ENCODE measurements around the gene HTR3C.
"Not testable (repeated sequence)": the region's sequence is repeated elsewhere in the genome, so short reads cannot be mapped to it uniquely, and the experiment has no call there.

Gene HTR3C

GRCh38 chr3:184031187-184031792, 21.6 kb upstream of the HTR3C start, which contains the start of gene HTR3D:
HTR3D (plus strand) TSS chr3:184031742; CDS start chr3:184031742, 0 bp downstream.
- DNase-seq, result no peak

- DNase-seq, result no peak
Measured at GRCh38 chr3:184037816-184038215, 15.0 kb upstream of the HTR3C start.

DNA sequence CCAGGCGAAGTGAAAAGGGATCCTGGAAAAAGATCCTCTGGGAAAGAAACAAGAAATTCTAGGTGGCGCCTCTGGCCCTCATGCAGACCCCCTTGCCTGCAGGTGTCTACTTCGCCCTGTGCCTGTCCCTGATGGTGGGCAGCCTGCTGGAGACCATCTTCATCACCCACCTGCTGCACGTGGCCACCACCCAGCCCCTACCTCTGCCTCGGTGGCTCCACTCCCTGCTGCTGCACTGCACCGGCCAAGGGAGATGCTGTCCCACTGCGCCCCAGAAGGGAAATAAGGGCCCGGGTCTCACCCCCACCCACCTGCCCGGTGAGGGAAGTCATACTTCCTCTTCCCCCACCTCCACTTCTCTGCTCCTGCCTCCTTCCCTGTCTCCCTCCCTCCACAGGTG, 14.5 kb upstream of the HTR3C start:
- DNase-seq, result not testable (repeated sequence)

DNA sequence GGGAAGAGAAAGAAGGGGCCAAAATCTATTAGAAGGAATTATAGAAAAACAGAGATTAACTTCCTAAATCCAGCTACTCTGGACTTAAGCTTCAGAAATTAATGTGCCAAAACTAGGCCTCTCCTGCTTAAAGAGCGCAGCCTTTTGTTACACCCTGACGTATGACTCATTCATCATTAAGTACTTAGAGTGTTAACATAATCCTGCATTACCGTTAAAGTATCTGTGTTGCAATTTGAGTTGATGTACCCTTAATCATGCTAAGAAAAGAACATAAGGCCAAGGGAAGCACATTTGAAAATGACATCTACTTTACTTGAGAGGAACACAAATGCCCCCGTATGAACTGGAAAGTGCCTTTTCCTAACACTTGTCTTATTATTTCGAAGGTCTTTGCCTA, 13.4 kb upstream of the HTR3C start:
- no peak for DNase-seq

DNA sequence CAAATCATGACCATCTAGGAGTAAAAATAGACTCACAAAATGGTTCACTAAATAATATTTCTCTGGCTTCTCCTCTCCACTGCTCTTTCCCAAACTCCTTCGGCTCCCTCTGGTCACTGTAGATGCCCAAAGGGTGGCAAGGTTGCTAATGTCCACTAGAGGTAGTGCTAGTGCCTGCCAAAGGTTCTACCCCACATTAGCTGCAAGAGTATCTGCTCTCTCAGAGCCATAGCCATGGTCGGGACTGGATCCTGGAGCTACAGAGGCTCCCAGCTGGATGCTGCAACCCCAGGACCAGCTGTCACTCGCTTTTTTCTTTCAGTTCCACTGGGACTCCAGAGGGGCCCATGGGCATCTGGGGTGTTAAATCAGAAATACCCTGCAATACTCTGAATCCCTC, 12.8 kb upstream of the HTR3C start:
- DNase-seq, result no peak

GRCh38 chr3:184042617-184043016, 10.2 kb upstream of the HTR3C start:
- DNase-seq, result no peak

DNA sequence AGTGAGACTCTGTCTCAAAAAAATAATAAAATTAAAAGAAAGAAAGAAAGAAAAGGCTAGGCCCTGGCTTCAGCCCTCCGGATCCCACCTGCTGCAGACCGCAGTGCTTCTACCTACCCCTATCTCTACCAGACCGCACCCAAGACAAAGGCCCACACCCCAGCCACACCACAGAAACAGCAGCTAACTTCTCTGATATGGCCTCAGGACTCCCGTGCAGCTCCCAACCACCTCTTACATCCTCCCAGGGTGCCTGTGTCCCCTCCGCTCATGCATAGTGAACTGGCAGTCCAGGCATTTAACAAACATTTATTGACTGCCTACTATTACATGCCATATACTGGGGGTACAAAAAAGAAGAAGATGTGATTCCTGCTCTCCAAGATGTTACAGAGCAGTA, 6.9 kb upstream of the HTR3C start:
- no peak for DNase-seq

GRCh38 chr3:184050217-184050847, 2.5 kb upstream of the HTR3C start:
- no peak for DNase-seq

DNA sequence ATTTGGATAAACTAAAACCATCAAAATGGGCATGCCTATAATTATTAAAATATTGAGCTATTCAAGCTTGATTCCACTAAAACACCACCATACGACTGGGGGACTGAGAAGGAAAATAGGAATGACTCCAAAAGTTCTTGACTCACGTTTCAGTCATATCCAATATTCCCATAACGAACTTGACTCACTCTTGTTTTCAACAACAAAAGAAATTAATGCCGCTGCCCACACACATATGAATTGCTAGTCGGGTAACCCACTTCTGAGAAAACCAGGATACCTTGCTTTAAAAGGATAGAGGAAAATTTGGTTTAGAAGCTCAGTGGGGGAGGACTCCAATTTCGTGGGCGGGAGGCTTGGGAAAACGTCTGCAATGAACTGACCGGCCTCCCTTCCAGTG, 5.2 kb downstream of the HTR3C start:
- DNase-seq, result no peak

- DNase-seq, result no peak
Measured at GRCh38 chr3:184059424-184059823, 6.6 kb downstream of the HTR3C start.

- DNase-seq, result no peak
Measured at GRCh38 chr3:184062637-184063036, 9.8 kb downstream of the HTR3C start.

DNA sequence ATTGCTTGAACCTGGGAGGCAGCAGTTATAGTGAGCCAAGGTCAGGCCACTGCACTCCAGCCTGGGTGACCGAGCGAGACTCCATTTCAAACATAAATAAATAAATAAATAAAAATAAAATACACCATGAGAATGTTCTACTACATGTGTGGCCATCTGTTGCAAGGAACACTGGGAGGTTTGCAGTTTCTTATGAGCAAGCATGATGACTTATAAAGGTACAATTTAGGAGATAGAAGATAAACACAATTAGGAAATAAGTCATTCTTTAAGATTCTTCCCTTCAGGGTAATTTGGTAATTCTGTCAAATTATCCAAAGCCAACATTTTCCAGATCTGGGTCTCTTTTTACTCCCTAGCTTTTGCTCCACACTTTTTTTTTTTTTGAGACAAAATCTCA, 13.4 kb downstream of the HTR3C start:
- DNase-seq, result no peak

DNA sequence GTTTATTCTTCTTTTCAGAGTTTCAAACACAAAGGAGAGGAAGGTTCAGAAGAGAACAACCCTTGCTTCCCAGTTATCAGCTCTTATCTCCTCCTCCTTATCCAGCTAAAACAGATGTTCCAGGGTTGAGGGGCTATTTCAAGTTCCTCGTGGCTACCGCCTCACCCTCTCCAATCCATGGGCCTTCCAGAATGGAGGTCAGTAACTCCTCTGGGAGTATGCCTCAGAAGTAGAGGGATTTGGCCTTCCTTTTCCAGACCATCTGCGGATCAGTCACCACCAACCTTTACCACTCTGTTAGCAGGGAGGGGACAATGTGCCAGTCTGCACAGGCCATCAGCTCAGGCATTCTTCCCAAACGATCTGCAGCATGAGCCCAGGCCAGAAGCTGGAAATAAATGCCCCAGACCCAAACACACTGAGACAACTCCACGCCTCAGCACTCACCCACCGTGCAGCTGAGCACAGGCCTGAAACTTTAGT, 14.8 kb downstream of the HTR3C start:
- DNase-seq, result no peak

DNA sequence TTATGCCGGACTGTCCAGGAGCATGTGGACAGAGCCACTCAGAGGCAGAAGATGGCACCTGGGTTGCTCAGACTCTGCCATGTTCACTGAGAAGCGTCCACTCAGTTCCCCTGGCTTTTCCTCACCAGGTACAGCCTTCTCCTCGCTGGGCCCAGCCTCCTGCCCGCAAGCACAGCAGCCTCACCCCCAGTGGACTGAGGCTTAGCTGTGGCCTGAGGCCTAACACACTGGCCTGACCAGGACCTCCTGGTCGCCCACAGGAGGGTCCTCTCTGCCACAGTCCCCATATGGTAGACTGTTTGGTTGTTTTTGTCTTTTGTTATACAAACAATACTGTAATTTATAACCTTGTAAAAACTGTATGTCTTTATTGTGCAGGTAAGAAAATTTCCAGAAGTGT, 15.5 kb downstream of the HTR3C start:
- DNase-seq, result no peak

- DNase-seq, result not testable (repeated sequence)
Measured at GRCh38 chr3:184071142-184071541, 18.3 kb downstream of the HTR3C start.

DNA sequence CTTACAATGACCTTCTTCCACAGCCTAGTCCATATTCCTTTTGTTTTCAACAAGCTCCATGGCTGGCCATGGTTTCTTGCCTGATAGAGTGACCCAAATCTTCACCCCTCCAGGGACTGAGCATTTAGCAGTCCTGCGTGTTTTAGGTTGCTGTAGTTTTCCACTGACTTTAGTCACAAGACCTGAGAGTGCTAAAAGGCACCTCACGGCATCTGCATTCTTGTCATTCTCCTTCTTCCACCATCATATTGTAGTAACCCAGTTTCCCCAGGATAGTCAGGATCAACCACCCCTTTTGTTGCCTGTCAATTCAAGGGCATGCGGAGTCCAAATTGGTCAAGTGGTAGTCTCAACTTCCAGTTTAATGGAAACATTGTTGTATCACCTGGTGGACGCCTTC, 20.8 kb downstream of the HTR3C start:
- no peak for DNase-seq

DNA sequence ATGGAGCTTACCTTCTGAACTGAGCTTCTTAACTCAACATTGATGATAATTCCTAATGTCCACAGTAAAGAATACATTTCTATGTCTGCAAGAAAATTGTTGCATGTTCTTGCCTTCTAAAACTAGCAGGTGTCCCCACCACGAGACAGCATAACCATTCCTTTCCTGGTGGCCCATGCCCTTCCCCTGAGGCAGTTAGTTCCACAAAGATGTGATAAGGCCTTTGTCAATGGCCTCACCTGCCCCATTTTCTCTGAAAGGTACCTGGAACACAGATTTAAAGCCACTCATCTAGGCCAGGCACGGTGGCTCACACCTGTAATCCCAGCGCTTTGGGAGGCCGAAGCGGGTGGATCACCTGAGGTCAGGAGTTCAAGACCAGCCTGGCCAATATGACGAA, 23.1 kb downstream of the HTR3C start:
- no peak for DNase-seq

DNA sequence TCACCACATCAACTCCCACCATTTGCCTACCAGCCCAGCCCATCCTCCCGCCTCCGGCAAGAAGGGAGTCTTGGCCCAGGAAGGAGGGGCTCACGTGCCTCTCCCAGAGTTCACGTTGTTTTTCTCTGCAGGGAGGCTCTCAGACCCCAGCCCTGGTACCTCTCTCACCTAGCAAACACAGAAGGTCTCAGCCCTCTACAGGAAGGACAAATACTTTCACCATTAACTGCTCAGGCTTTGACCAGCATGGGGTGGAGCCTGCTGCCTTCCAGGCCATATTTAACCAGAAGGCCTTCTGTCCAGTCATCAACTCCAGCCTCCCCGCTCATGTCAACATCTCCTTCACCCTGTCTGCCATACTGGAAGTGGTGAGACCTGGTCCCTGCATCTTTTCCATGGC, 25.0 kb downstream of the HTR3C start:
- DNase-seq, result no peak

DNA sequence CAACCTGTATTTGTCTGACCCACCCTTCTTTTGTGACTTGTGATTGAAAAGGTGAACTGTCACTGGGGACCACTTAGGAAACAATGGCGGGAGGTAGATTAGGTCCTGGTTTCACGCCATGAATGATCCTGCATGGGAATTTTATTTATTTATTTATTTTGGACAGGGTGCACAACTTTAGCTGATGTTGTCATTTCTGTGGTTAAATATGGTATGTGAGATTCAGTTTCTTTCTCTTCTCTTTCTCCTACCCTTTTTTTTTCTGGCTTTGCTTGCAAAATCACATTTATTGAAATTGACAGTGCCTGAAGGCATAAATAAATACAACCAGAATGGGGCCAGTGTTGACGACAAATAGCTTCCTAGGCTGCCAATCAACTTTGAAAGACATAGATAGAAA, 26.0 kb downstream of the HTR3C start:
- DNase-seq, result no peak

GRCh38 chr3:184081116-184081830, 28.4 kb downstream of the HTR3C start:
- DNase-seq, result no peak

GRCh38 chr3:184082034-184082433, 29.2 kb downstream of the HTR3C start:
- no peak for DNase-seq

GRCh38 chr3:184082465-184082864, 29.6 kb downstream of the HTR3C start:
- no peak for DNase-seq

GRCh38 chr3:184085389-184085852, 32.6 kb downstream of the HTR3C start:
- DNase-seq, result no peak

DNA sequence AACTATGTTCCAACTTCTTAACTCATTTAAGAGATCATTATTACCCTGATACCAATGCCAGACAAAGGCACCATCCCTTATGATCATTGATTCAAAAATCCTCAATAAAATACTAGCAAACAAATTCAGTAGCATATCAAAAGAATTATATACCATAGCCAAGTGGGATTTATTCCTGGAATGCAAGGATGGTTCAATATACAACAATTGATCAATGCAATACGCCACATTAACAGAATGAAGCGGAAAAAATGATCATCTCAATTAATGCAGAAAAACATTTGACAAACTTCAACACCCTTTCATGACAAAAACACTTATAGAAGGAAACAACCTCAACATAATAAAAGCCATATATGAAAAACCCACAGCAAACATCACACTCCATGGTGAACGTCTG, 39.4 kb downstream of the HTR3C start:
- DNase-seq, result no peak
